ENCODE results near the gene SCPEP1.

DNA sequence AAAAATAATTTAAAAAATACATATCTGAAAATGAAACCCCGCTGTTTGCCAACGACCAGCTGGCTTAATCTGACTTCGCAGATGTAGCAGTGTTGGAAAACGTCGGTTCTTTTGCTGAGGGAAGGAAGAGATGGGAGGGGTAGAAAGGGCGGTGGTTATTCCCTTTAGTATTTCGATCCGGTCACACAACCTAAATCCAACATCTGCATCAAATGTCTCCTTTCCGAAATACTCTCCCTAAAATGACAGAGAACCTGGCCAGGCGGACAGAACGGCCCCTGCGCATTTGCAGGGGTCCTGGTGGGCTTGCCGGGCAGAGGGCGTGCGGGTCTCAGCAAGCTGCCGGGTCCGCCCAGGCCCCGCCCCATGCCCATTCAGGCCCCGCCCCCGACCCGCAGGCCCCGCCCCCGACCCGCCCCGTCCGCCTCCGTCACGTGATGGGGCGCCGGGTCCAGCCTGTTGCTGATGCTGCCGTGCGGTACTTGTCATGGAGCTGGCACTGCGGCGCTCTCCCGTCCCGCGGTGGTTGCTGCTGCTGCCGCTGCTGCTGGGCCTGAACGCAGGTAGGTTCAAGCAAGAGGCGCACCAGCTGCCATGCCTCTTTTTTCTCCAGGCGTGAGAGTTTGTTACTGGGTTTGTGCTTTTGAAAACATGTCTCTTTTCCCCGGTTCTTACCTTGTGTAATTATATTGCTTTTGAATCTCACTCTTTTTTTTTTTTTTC is at the start of gene SCPEP1:
- TF ChIP-seq, protein P1, sequence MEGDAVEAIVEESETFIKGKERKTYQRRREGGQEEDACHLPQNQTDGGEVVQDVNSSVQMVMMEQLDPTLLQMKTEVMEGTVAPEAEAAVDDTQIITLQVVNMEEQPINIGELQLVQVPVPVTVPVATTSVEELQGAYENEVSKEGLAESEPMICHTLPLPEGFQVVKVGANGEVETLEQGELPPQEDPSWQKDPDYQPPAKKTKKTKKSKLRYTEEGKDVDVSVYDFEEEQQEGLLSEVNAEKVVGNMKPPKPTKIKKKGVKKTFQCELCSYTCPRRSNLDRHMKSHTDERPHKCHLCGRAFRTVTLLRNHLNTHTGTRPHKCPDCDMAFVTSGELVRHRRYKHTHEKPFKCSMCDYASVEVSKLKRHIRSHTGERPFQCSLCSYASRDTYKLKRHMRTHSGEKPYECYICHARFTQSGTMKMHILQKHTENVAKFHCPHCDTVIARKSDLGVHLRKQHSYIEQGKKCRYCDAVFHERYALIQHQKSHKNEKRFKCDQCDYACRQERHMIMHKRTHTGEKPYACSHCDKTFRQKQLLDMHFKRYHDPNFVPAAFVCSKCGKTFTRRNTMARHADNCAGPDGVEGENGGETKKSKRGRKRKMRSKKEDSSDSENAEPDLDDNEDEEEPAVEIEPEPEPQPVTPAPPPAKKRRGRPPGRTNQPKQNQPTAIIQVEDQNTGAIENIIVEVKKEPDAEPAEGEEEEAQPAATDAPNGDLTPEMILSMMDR (IDR thresholded peaks at IDR 0.05), result no peak
- TF ChIP-seq POLR2A (IDR thresholded peaks at IDR 0.05), result peak; percentile 67

All from right lobe of liver (tissue), 4 donors.